ENCODE data around the gene G6PC3.

- TF ChIP-seq POLR2AphosphoS5 (IDR thresholded peaks at IDR 0.05; ENCODE audit: borderline replicate concordance, low read depth, low read length) = no peak
- TF ChIP-seq EZH2 (IDR thresholded peaks at IDR 0.05) = no peak
These were observed 48.5 kb downstream of the G6PC3 start for GRCh38 chr17:44119062-44119461.
